DMS53 (cell line): Measurements from ENCODE around the gene PRRC2B.
A peak's percentile ranks its signal among the peaks of the same experiment; 100 is the strongest.
"Not testable (repeated sequence)": the region's sequence is repeated elsewhere in the genome, so short reads cannot be mapped to it uniquely, and the experiment has no call there.

ENCODE experiments used
- DNase-seq: peaks from one replicate; lab custom pipeline; 2025; lab: John Stamatoyannopoulos, UW

The PRRC2B gene

GRCh38 chr9:131485728-131486422, 92.0 kb downstream of the PRRC2B start:
- peak; percentile 26 for DNase-seq

GRCh38 chr9:131487001-131487400, 93.1 kb downstream of the PRRC2B start:
- no peak for DNase-seq

GRCh38 chr9:131487621-131488031, 93.7 kb downstream of the PRRC2B start:
- no peak for DNase-seq

GRCh38 chr9:131490514-131490913, 96.6 kb downstream of the PRRC2B start:
- no peak for DNase-seq

- no peak for DNase-seq
Observed at GRCh38 chr9:131491001-131491710, 97.3 kb downstream of the PRRC2B start.

GRCh38 chr9:131492070-131492469, 98.2 kb downstream of the PRRC2B start:
- DNase-seq: no peak

GRCh38 chr9:131494296-131494870, 100.5 kb downstream of the PRRC2B start:
- no peak for DNase-seq

GRCh38 chr9:131495785-131496184, 101.9 kb downstream of the PRRC2B start:
- no peak for DNase-seq

GRCh38 chr9:131496844-131497405, 103.0 kb downstream of the PRRC2B start:
- no peak for DNase-seq

GRCh38 chr9:131499254-131499767, 105.4 kb downstream of the PRRC2B start:
- no peak for DNase-seq

GRCh38 chr9:131500377-131500776, 106.5 kb downstream of the PRRC2B start:
- DNase-seq: peak; percentile 38

GRCh38 chr9:131500939-131501541, 107.2 kb downstream of the PRRC2B start:
- peak; percentile 55 for DNase-seq

- DNase-seq: peak; percentile 94
Observed at GRCh38 chr9:131502781-131503625, 109.1 kb downstream of the PRRC2B start, which contains the start of gene POMT1. Gene POMT1 (plus strand): TSS chr9:131502918. CDS start chr9:131504219, 1,301 bp downstream.

GRCh38 chr9:131503626-131504465, 110.0 kb downstream of the PRRC2B start:
- DNase-seq: peak; percentile 30

GRCh38 chr9:131505012-131505411, 111.1 kb downstream of the PRRC2B start:
- DNase-seq: no peak

GRCh38 chr9:131511416-131511815, 117.5 kb downstream of the PRRC2B start:
- DNase-seq: no peak

- no peak for DNase-seq
Observed at GRCh38 chr9:131511880-131512279, 118.0 kb downstream of the PRRC2B start.

- no peak for DNase-seq
Observed at GRCh38 chr9:131513177-131513576, 119.3 kb downstream of the PRRC2B start.

- not testable (repeated sequence) for DNase-seq
Observed at GRCh38 chr9:131515559-131516031, 121.7 kb downstream of the PRRC2B start.

GRCh38 chr9:131516100-131516499, 122.2 kb downstream of the PRRC2B start:
- DNase-seq: no peak
